HCT116 (cell line): ENCODE measurements around the gene ESD. TPM values are rescaled to one million over a fixed set of nuclear protein-coding genes. Genes with fewer than 3 reads are reported as not detected.

Experiments used
- ATAC-seq: fragments of 200-7000 bp; cut with Tn5 transposase; 2 replicates; pipeline ENCODE4 v1.9.1; 2020; ENCODE audit warnings: mild to moderate bottlenecking, moderate library complexity
- BruUV-seq: library from RNA; stranded (reverse); fragments of 400-500 nt; replicated peaks from 2 replicates; lab custom pipeline; 2021; lab: Mats Ljungman, UMichigan
- CTCF ChIA-PET: fragments of 300-600 bp; sonication (Branson Sonifier 250); formaldehyde crosslinking; loops from one replicate; lab custom pipeline; 2021; ENCODE audit warnings: antibody characterized with exemption; lab: Charles Lee
- POLR2A ChIA-PET: fragments of 300-600, 350-600 bp; sonication (Branson Sonifier 250); formaldehyde crosslinking; loops from one replicate; lab custom pipeline; 2021; ENCODE audit warnings: antibody characterized with exemption; lab: Charles Lee
- RAD21 ChIA-PET, 2 experiments: fragments of 300-600 bp; sonication (Branson Sonifier 250); formaldehyde crosslinking; loops; one replicate each; lab custom pipeline; 2023; ENCODE audit warnings: low total read pairs in 2 of 2; ENCODE audit not compliant: uncharacterized antibody in 2 of 2, unreplicated experiment in 2 of 2, low non-redundant PET in 1 of 2; lab: Charles Lee
- DNase-seq: peaks from one replicate; pipeline ENCODE4 v3.0.0-alpha.2; 2010; ENCODE audit warnings: low read depth, low spot score
- H2AFZ ChIP-seq: fragments of 200-600 bp; shearing (Covaris generic), sonication (generic); 2 replicates; pipeline ENCODE4 v1.6.1; 2017; ENCODE audit warnings: low read depth, mixed run types, mixed read lengths, antibody characterized with exemption, low read length; ENCODE audit not compliant: poor library complexity, severe bottlenecking
- H3K27ac ChIP-seq: 2 replicates; pipeline ENCODE4 v1.5.1; 2012; ENCODE audit warnings: low read depth, low read length
- H3K27me3 ChIP-seq: fragments of 200-600 bp; sonication (generic); 2 replicates; pipeline ENCODE4 v1.6.1; 2016; ENCODE audit warnings: mixed run types, low read length, mixed read lengths; ENCODE audit not compliant: insufficient read depth
- H3K36me3 ChIP-seq, 2 experiments: fragments of 200-500 bp in 1 of 2; fragments of 200-600 bp in 1 of 2; sonication (Bioruptor generic) in 1 of 2; sonication (generic) in 1 of 2; 2 replicates each; pipeline versions ENCODE4 v1.5.1 to v1.6.1; 2014 to 2016; ENCODE audit warnings: low read length in 2 of 2, inconsistent platforms in 1 of 2, mixed read lengths in 1 of 2, mixed run types in 1 of 2; ENCODE audit not compliant: insufficient read depth in 2 of 2, control insufficient read depth in 1 of 2
- H3K4me1 ChIP-seq, 2 experiments: fragments of 200-600 bp in 1 of 2; sonication (generic) in 1 of 2; 2 replicates each; pipeline versions ENCODE4 v1.5.1 to v1.6.1; 2012 to 2017; ENCODE audit warnings: low read length in 2 of 2, inconsistent platforms in 1 of 2, mild to moderate bottlenecking in 1 of 2, mixed read lengths in 1 of 2, mixed run types in 1 of 2, moderate library complexity in 1 of 2; ENCODE audit not compliant: insufficient read depth in 2 of 2, control insufficient read depth in 1 of 2
- H3K4me2 ChIP-seq: fragments of 200-600 bp; sonication (generic); 2 replicates; pipeline ENCODE4 v1.6.1; 2017; ENCODE audit warnings: mixed run types, low read length, mixed read lengths
- H3K4me3 ChIP-seq, 2 experiments: fragments of 200-600 bp in 1 of 2; sonication (generic) in 1 of 2; replicated peaks in 1 of 2; 2 replicates each; pipeline ENCODE4 v1.5.1; 2011 to 2016; ENCODE audit warnings: low read length in 2 of 2, control low read depth in 1 of 2, low read depth in 1 of 2, mild to moderate bottlenecking in 1 of 2, mixed read lengths in 1 of 2, mixed run types in 1 of 2
- H3K79me2 ChIP-seq: fragments of 200-600 bp; sonication (generic); 2 replicates; pipeline ENCODE4 v1.6.1; 2017; ENCODE audit warnings: mild to moderate bottlenecking, mixed run types, low read length, moderate library complexity, mixed read lengths; ENCODE audit not compliant: insufficient read depth
- H3K9ac ChIP-seq: fragments of 200-600 bp; sonication (generic); 2 replicates; pipeline ENCODE4 v1.6.1; 2016; ENCODE audit warnings: low read length, mixed read lengths
- H3K9me2 ChIP-seq: fragments of 200-600 bp; sonication (generic), shearing (Covaris generic); 2 replicates; pipeline ENCODE4 v1.6.1; 2017; ENCODE audit warnings: mixed run types, mild to moderate bottlenecking, moderate library complexity; ENCODE audit not compliant: insufficient read depth
- H3K9me3 ChIP-seq, 2 experiments: fragments of 200-500 bp in 1 of 2; fragments of 200-600 bp in 1 of 2; sonication (Bioruptor generic) in 1 of 2; sonication (generic) in 1 of 2; 2 replicates each; pipeline ENCODE4 v1.6.1; 2014 to 2017; ENCODE audit warnings: low read length in 2 of 2, mixed read lengths in 2 of 2, inconsistent platforms in 1 of 2, low read depth in 1 of 2, mild to moderate bottlenecking in 1 of 2, mixed run types in 1 of 2, moderate library complexity in 1 of 2; ENCODE audit not compliant: control insufficient read depth in 1 of 2, insufficient read depth in 1 of 2
- H4K20me1 ChIP-seq: fragments of 200-600 bp; sonication (generic), shearing (Covaris generic); 2 replicates; pipeline ENCODE4 v1.6.1; 2017; ENCODE audit warnings: mixed run types, mild to moderate bottlenecking, moderate library complexity; ENCODE audit not compliant: insufficient read depth
- CEBPB ChIP-seq: IDR thresholded peaks from 2 replicates; pipeline ENCODE4 v1.6.1; 2012; ENCODE audit warnings: low read depth
- EZH2 ChIP-seq: fragments of 200-600 bp; sonication (generic); IDR thresholded peaks from 2 replicates; pipeline ENCODE4 v1.6.1; 2017; ENCODE audit warnings: antibody characterized with exemption, mixed run types
- FOSL1 ChIP-seq: IDR thresholded peaks from 2 replicates; pipeline ENCODE4 v1.6.1; 2012; ENCODE audit warnings: low read depth
- JUND ChIP-seq: IDR thresholded peaks from 2 replicates; pipeline ENCODE4 v1.6.1; 2012
- POLR2A ChIP-seq: IDR thresholded peaks from 2 replicates; pipeline ENCODE4 v1.7.0; 2011; ENCODE audit warnings: borderline replicate concordance; ENCODE audit not compliant: insufficient read depth, insufficient read length; ENCODE audit errors: extremely low read depth
- SP1 ChIP-seq: IDR thresholded peaks from 2 replicates; pipeline ENCODE4 v1.6.1; 2012; ENCODE audit warnings: low read depth
- YY1 ChIP-seq: IDR thresholded peaks from 2 replicates; pipeline ENCODE4 v1.6.1; 2011; ENCODE audit warnings: low read length, low read depth, moderate library complexity, mild to moderate bottlenecking; ENCODE audit not compliant: insufficient replicate concordance; ENCODE audit errors: extremely low read depth
- ZFX ChIP-seq: fragments of 450-650 bp; IDR thresholded peaks from 2 replicates; pipeline ENCODE4 v1.6.1; 2017
- ZNF274 ChIP-seq: fragments of 200-500 bp; sonication (Bioruptor generic); IDR thresholded peaks from 2 replicates; pipeline ENCODE4 v1.6.1; 2014; ENCODE audit warnings: mild to moderate bottlenecking, low read depth, low read length, inconsistent platforms
- intact Hi-C: fragments of 100-400 bp; cut with micrococcal nuclease; formaldehyde crosslinking; loops from 2 replicates; pipeline ENCODE4 v1.10.0; 2022
- total RNA-seq: library from RNA; stranded (reverse); gene quantifications from one replicate; pipeline ENCODE4 v1.2.1, GENCODE V29; 2021; ENCODE audit not compliant: unreplicated experiment
- TF ChIP-seq, protein P1 (sequence below): IDR thresholded peaks from 2 replicates; pipeline ENCODE4 v1.6.1; 2012
- TF ChIP-seq, protein P2 (sequence below), 3 experiments: fragments of 200-600 bp in 1 of 3; sonication (generic) in 1 of 3; IDR thresholded peaks in 2 of 3; conservative IDR thresholded peaks in 1 of 3; 2 replicates each; pipeline ENCODE4 v1.5.1; 2012 to 2017; ENCODE audit warnings: low read depth in 2 of 3, low read length in 2 of 3, antibody characterized with exemption in 1 of 3, borderline replicate concordance in 1 of 3, control low read depth in 1 of 3, mild to moderate bottlenecking in 1 of 3, mixed read lengths in 1 of 3, mixed run types in 1 of 3, moderate library complexity in 1 of 3; ENCODE audit not compliant: insufficient read depth in 1 of 3
- TF ChIP-seq, protein P3 (sequence below): IDR thresholded peaks from 2 replicates; pipeline ENCODE4 v1.6.1; 2012; ENCODE audit warnings: low read depth

ESD gene
- total RNA-seq, 1 experiment from 2014 or later, result 111 TPM

DNA sequence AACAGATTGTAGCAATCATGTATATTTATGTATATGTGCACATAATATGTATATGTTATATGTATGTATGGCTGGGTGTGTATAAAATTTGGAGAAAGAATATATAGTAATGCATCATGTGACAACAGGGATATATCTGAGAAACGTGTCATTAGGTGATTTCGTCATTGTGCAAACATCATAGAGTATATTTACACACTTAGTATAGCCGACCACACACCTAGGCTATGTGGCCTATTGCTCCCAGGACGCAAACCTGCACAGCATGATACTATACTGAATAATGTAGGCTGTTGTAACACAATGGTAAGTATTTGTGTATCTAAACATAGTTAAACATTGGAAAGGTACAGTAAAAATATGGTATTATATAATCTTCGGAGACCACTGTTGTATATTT, 43.8 kb downstream of the ESD start:
- ATAC-seq (no peak), DNase-seq (no peak)
- no peak overlapping the region for H3K9ac ChIP-seq
- ChIA-PET POLR2A (no interaction called here), CTCF (no interaction called here), RAD21 (no interaction called here)
- no peaks in the 10 kb centered on the region for H3K79me2 ChIP-seq
- H3K4me3 ChIP-seq, result no peak overlapping the region
- peaks cover 4 to 5% of the 10 kb centered on the region in 2 experiments; a peak in 2 of 4 replicates for H3K36me3 ChIP-seq
- no peaks in the 10 kb centered on the region for H3K9me2 ChIP-seq
- BruUV-seq, result no TSS peak
- intact Hi-C loops, result no loop called here
- no peaks in the 10 kb centered on the region for H3K4me1 ChIP-seq
- H3K27me3 ChIP-seq, result 0 out of 2 replicates have a peak, but pooled peaks cover 5% of the 10 kb centered on the region
- no peaks in the 10 kb centered on the region for H4K20me1 ChIP-seq
- TF ChIP-seq POLR2A (no peak), YY1 (no peak), SP1 (no peak), ZFX (no peak), ZNF274 (no peak), JUND (no peak), CEBPB (no peak), FOSL1 (no peak), EZH2 (no peak)
- TF ChIP-seq, protein P1, sequence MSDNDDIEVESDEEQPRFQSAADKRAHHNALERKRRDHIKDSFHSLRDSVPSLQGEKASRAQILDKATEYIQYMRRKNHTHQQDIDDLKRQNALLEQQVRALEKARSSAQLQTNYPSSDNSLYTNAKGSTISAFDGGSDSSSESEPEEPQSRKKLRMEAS, result no peak
- TF ChIP-seq, protein P2, sequence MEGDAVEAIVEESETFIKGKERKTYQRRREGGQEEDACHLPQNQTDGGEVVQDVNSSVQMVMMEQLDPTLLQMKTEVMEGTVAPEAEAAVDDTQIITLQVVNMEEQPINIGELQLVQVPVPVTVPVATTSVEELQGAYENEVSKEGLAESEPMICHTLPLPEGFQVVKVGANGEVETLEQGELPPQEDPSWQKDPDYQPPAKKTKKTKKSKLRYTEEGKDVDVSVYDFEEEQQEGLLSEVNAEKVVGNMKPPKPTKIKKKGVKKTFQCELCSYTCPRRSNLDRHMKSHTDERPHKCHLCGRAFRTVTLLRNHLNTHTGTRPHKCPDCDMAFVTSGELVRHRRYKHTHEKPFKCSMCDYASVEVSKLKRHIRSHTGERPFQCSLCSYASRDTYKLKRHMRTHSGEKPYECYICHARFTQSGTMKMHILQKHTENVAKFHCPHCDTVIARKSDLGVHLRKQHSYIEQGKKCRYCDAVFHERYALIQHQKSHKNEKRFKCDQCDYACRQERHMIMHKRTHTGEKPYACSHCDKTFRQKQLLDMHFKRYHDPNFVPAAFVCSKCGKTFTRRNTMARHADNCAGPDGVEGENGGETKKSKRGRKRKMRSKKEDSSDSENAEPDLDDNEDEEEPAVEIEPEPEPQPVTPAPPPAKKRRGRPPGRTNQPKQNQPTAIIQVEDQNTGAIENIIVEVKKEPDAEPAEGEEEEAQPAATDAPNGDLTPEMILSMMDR (IDR thresholded peaks at IDR 0.05 in 2 of 3, conservative IDR thresholded peaks at IDR 0.05 in 1 of 3; ENCODE audit: borderline replicate concordance in 1 of 3, insufficient read depth in 1 of 3, low read depth in 2 of 3, low read length in 2 of 3), result no peak
- TF ChIP-seq, protein P3, sequence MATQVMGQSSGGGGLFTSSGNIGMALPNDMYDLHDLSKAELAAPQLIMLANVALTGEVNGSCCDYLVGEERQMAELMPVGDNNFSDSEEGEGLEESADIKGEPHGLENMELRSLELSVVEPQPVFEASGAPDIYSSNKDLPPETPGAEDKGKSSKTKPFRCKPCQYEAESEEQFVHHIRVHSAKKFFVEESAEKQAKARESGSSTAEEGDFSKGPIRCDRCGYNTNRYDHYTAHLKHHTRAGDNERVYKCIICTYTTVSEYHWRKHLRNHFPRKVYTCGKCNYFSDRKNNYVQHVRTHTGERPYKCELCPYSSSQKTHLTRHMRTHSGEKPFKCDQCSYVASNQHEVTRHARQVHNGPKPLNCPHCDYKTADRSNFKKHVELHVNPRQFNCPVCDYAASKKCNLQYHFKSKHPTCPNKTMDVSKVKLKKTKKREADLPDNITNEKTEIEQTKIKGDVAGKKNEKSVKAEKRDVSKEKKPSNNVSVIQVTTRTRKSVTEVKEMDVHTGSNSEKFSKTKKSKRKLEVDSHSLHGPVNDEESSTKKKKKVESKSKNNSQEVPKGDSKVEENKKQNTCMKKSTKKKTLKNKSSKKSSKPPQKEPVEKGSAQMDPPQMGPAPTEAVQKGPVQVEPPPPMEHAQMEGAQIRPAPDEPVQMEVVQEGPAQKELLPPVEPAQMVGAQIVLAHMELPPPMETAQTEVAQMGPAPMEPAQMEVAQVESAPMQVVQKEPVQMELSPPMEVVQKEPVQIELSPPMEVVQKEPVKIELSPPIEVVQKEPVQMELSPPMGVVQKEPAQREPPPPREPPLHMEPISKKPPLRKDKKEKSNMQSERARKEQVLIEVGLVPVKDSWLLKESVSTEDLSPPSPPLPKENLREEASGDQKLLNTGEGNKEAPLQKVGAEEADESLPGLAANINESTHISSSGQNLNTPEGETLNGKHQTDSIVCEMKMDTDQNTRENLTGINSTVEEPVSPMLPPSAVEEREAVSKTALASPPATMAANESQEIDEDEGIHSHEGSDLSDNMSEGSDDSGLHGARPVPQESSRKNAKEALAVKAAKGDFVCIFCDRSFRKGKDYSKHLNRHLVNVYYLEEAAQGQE, result no peak
- no peak overlapping the region for H2AFZ ChIP-seq
- H3K27ac ChIP-seq, result no peak overlapping the region
- no peak overlapping the region for H3K4me2 ChIP-seq
- H3K9me3 ChIP-seq, result no peaks in the 10 kb centered on the region
